ENCODE results near the gene MATN4.

Gene MATN4

DNA sequence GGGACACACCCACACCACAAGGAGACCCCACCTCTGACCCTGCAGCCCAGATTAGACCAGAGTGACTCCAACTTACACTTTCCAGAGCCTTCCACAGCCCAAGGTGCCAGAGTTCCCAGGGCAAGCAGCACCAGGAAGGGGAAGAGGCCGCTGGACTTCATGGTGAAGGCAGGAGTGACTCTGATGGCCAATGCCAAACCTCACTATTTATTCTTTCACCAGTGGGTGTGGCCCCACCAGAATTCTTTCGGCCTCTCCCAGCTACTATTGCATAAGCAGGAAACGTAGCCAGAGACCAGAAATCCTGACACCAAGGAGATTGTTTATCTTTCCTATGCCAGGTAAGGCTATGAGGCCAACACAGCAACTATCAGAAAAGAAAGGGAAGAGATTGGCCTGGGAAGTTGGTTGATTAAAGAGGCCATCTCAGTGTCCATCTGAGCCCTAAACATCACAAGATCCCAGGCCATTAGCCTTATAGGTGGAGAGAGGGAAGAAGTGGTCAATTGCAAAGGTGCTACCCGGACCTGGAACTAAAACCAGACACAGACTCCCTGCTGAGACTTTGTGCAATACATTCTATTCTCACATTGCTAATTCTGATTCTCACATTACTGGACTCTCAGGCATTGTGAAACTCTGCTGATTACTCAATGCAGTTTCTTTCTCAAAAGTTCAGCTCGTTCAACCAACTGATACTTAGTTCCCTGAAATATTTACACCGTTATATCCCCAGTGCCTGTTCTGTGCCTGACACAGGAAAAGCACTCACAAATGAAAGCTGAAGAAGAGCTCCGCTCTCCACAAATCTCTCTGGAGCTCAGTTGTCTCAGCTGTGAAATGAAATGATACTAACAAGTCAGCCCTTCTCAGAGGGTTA lies 53.5 kb downstream of the MATN4 start, which contains the start of gene SLPI:
Gene SLPI (minus strand): TSS at position 182 of the 880 bp plus-strand sequence. CDS start 21 bp downstream, at position 161.
- H3K4me3 ChIP-seq (ENCODE audit: low read depth, low read length): no peak within 1 kb of the TSS

DNA sequence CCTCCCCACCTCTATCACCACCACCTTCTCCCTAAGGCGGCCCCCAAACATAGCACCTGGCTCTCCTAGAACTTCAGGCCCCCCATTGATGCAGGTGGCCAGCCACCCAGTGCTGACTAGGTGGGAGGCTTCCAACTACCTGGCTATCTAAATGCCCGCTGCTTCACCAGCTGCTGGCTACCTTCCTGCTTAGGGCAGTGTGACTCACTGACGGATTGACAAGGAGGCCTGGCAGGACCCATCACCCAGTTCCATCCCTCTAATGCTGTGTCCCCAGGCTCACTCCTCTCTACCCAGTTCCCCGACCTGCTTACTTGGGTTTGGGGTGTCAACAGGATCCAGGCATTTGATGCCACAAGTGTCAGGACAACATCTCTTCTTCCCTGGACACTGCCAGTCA lies 54.8 kb downstream of the MATN4 start:
- H3K4me3 ChIP-seq (ENCODE audit: low read depth, low read length): no peak overlapping the region

DNA sequence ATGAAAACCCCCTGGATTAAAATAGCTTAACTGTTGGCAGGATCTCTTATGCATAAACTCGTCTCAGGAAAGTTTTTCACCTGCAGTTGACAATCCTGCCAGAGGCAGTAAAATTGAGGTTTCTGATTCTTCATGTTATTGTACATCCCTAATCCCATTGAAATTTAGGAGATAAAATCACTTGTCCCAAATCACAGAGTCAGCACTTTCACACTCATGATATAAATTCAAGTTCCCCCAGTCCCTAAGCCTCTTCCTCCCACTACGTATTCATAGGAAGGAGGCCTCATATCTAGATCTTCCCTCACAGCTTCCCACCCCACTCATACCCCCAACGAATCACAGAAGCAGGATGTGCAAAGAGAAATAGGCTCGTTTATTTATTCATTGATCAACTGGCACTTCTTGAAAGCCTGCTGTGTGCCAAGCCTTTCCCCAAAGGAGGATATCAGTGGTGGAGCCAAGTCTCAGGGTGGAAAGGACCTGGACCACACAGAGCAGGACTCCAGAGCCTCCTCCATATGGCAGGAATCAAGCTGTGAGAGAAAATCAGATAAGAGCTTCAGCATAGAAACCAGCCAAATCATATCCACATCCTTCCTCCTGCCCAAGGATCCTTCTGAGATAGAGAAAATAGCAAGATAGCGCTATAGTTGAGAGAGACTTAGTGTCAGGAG lies 56.1 kb downstream of the MATN4 start:
- no peak overlapping the region for H3K4me3 ChIP-seq (ENCODE audit: low read depth, low read length)

DNA sequence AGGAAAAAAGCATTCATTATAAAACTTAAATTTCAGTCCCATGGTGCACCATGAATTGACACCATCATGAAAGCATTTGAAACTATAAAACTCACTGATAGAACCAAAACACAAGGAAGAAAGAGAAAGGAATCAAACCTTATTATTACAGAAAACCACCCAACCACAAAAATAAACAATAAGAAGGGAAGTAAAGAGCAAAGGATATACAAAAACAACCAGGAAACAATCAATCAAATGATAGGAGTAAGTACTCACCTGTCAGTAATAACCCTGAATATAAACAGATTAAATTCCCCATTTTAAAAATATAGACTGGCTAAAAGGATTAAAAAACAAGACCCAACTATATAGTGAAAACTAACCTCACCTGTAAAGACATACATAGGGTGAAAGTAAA lies 59.5 kb downstream of the MATN4 start:
- H3K4me3 ChIP-seq (ENCODE audit: low read depth, low read length): no peak overlapping the region

DNA sequence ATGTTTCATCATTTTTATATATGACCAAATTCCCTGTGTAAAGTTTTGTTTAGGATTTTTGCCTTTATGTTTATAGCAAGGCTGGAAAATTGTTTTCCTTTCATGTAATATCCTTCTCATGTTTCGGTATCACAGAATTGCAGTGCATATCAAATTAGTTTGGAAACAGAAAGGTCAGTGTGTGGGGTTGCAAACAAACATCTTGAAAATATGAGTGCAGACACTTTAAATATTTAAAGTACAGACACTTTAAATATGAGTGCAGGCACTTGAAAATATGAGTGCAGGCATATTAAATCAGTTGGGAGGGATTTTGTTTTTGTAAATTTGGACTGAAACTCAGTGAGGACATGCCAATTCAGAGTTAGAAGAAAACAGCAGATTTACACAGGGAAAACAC lies 60.2 kb downstream of the MATN4 start:
- no peak overlapping the region for H3K4me3 ChIP-seq (ENCODE audit: low read depth, low read length)

DNA sequence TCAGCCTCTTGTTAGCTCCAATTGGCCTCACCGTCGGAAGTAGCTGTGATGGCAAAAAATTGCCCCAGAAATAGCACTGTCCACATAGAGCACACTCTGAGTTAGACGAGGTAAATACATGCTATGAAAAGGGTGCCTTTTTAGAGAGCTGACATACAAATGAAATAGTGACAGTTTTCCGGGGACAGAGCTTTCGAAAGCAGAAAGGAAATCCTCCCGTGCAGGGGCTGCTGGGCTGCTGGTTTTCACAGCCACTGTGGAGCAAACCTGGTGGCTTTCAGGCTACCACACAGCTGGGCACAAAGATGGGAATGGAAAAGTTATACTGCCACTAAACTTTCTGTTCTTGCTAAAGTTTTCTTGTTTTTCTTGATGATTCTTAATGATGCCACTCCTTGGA lies 62.0 kb downstream of the MATN4 start:
- no peak overlapping the region for H3K4me3 ChIP-seq (ENCODE audit: low read depth, low read length)
